Measurements from ENCODE around the gene RAX2.

RAX2 gene

DNA sequence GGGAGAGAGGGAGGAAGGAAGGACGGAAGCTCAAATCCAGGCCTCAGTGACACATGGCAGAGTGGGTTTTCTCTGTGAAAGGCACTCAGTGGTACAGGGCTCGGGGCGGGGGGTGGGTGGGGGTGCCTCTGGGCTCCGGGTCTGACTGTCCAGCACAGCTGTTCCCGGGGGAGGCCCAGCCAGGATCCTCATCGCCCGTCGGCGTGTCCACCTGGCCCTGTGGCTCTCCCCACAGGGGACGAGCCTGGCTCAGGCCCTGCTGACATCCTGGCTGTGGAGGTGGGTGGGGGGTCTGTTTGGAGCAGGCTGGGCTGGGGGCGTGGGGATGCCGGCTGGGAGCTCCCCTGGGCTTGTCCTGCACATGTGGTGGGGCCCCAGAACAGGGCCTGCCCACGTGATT is 32.4 kb upstream of the RAX2 start:
- Histone ChIP-seq H3K4me2 (ENCODE audit: low read length) (no peak overlapping the region), H4K12ac (ENCODE audit: low read depth, low read length) (no peak overlapping the region), H3K9ac (ENCODE audit: low read length) (no peak overlapping the region), H3K79me1 (ENCODE audit: low read length) (no peaks in the 10 kb centered on the region), H3K4me3 (ENCODE audit: low read depth, low read length) (no peak overlapping the region), H3K18ac (ENCODE audit: low read length) (no peak overlapping the region), H3K27ac (ENCODE audit: low read depth, low read length) (no peak overlapping the region), H2BK5ac (ENCODE audit: low read depth, low read length, poor library complexity) (no peak overlapping the region), H2AK5ac (ENCODE audit: low read length) (no peak overlapping the region), H3K79me2 (ENCODE audit: control insufficient read depth, insufficient read depth, low read length, poor library complexity) (no peaks in the 10 kb centered on the region), H3K27me3 (ENCODE audit: insufficient read depth, low read length) (peaks cover 12% of the 10 kb centered on the region), H2BK120ac (ENCODE audit: insufficient read depth, low read length, poor library complexity) (no peak overlapping the region), H3K23ac (ENCODE audit: low read length) (no peak overlapping the region), H3K4me1 (ENCODE audit: control insufficient read depth in 1 of 2, insufficient read depth in 2 of 2, low read length in 2 of 2) (no peaks in the 10 kb centered on the region), H4K91ac (ENCODE audit: low read depth, low read length) (no peak overlapping the region), H4K8ac (ENCODE audit: low read depth, low read length) (no peak overlapping the region), H3K9me3 (ENCODE audit: insufficient read depth, low read depth, low read length) (peaks cover 6% of the 10 kb centered on the region), H3K36me3 (ENCODE audit: control insufficient read depth in 1 of 2, insufficient read depth in 2 of 2, low read length in 2 of 2) (no peaks in the 10 kb centered on the region), H3K4ac (ENCODE audit: low read depth, low read length) (no peak overlapping the region), H3K14ac (ENCODE audit: low read length) (no peak overlapping the region), H2BK12ac (ENCODE audit: low read length) (no peak overlapping the region), H2AFZ (ENCODE audit: insufficient read depth, low read length, poor library complexity) (no peak overlapping the region)
- no peak for DNase-seq
- no CpG with 5 or more reads among the region's 13 CpGs for WGBS (ENCODE audit: extremely low coverage, insufficient coverage, insufficient read length)

DNA sequence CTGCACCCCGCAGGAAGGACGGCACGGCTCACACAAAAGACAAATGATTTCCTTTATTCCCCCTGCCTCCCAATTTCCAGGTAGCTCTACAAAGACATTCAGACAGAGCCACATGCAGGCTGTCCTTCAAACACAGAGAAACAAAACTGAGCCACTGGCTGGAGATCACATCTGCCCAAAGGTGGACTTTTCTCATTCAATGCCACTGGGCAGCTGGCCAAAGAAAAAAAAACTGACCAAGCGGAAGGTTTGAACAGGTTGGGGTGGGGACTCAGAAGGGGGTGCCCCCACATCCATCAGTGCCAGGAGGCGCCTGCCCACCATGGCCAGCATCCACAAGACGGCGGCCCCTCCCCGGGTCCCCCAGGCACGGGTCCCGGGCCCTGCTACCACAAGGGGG is 32.0 kb upstream of the RAX2 start:
- no peak overlapping the region for H4K12ac ChIP-seq (ENCODE audit: low read depth, low read length)
- H3K4me1 ChIP-seq (ENCODE audit: control insufficient read depth in 1 of 2, insufficient read depth in 2 of 2, low read length in 2 of 2) = no peaks in the 10 kb centered on the region
- WGBS (ENCODE audit: extremely low coverage, insufficient coverage, insufficient read length) = no CpG with 5 or more reads among the region's 10 CpGs
- no peak overlapping the region for H2BK120ac ChIP-seq (ENCODE audit: insufficient read depth, low read length, poor library complexity)
- no peak overlapping the region for H3K23ac ChIP-seq (ENCODE audit: low read length)
- no peaks in the 10 kb centered on the region for H3K79me2 ChIP-seq (ENCODE audit: control insufficient read depth, insufficient read depth, low read length, poor library complexity)
- no peak overlapping the region for H3K14ac ChIP-seq (ENCODE audit: low read length)
- H3K18ac ChIP-seq (ENCODE audit: low read length) = no peak overlapping the region
- no peak overlapping the region for H2AK5ac ChIP-seq (ENCODE audit: low read length)
- H2BK12ac ChIP-seq (ENCODE audit: low read length) = no peak overlapping the region
- H3K4ac ChIP-seq (ENCODE audit: low read depth, low read length) = no peak overlapping the region
- H2BK5ac ChIP-seq (ENCODE audit: low read depth, low read length, poor library complexity) = no peak overlapping the region
- no peak overlapping the region for H4K91ac ChIP-seq (ENCODE audit: low read depth, low read length)
- no peak overlapping the region for H3K4me3 ChIP-seq (ENCODE audit: low read depth, low read length)
- H3K36me3 ChIP-seq (ENCODE audit: control insufficient read depth in 1 of 2, insufficient read depth in 2 of 2, low read length in 2 of 2) = no peaks in the 10 kb centered on the region
- H3K9ac ChIP-seq (ENCODE audit: low read length) = no peak overlapping the region
- H3K9me3 ChIP-seq (ENCODE audit: insufficient read depth, low read depth, low read length) = peaks cover 6% of the 10 kb centered on the region
- no peak for DNase-seq
- no peak overlapping the region for H4K8ac ChIP-seq (ENCODE audit: low read depth, low read length)
- no peak overlapping the region for H3K4me2 ChIP-seq (ENCODE audit: low read length)
- no peaks in the 10 kb centered on the region for H3K79me1 ChIP-seq (ENCODE audit: low read length)
- peaks cover 12% of the 10 kb centered on the region for H3K27me3 ChIP-seq (ENCODE audit: insufficient read depth, low read length)
- no peak overlapping the region for H2AFZ ChIP-seq (ENCODE audit: insufficient read depth, low read length, poor library complexity)
- H3K27ac ChIP-seq (ENCODE audit: low read depth, low read length) = no peak overlapping the region

DNA sequence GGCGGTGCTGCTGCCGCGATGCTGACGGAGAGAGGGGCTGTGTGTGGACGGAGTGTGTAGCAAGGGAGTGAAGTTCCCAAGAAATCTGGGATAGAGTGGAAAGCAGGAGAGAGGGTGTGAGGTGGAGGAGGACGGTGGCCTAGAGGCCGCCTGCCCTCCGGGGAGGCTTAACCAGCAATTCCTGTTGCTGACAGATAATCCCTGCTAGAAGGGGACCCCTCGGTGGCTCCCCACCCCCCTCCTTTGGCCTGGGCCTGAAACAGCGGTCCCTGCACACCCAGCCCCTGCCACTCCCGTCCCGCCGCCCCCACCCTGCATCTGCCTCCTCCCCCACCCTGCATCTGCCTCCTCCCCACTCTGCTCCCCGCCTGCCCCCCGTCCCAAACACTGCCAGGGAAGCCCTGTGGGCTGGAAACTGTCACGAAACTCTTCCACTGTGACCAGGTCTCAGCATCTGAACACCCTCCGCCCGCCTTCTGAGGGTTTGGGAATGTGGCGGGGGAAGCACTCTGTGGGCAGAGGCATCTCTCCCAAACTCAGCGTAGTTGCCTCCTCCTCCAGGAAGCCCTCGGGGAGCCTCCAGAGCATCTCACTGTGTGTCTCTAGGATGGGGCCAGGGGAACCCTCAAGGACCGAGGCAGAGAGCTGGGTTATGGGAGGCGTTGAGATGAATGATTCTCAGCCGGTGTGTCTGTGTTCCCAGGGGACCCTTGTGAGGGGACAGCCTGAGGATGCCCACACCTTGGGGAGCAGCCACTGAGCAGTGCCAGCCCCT is 31.3 kb upstream of the RAX2 start:
- no peaks in the 10 kb centered on the region for H3K79me2 ChIP-seq (ENCODE audit: control insufficient read depth, insufficient read depth, low read length, poor library complexity)
- H2AFZ ChIP-seq (ENCODE audit: insufficient read depth, low read length, poor library complexity) = no peak overlapping the region
- H4K91ac ChIP-seq (ENCODE audit: low read depth, low read length) = no peak overlapping the region
- no peaks in the 10 kb centered on the region for H3K36me3 ChIP-seq (ENCODE audit: control insufficient read depth in 1 of 2, insufficient read depth in 2 of 2, low read length in 2 of 2)
- no peak for DNase-seq
- WGBS (ENCODE audit: extremely low coverage, insufficient coverage, insufficient read length) = no CpG with 5 or more reads among the region's 24 CpGs
- H3K23ac ChIP-seq (ENCODE audit: low read length) = no peak overlapping the region
- no peak overlapping the region for H3K4ac ChIP-seq (ENCODE audit: low read depth, low read length)
- peaks cover 12% of the 10 kb centered on the region for H3K27me3 ChIP-seq (ENCODE audit: insufficient read depth, low read length)
- H2AK5ac ChIP-seq (ENCODE audit: low read length) = no peak overlapping the region
- H3K18ac ChIP-seq (ENCODE audit: low read length) = no peak overlapping the region
- H4K8ac ChIP-seq (ENCODE audit: low read depth, low read length) = no peak overlapping the region
- H3K4me1 ChIP-seq (ENCODE audit: control insufficient read depth in 1 of 2, insufficient read depth in 2 of 2, low read length in 2 of 2) = no peaks in the 10 kb centered on the region
- no peak overlapping the region for H3K4me2 ChIP-seq (ENCODE audit: low read length)
- H3K14ac ChIP-seq (ENCODE audit: low read length) = no peak overlapping the region
- no peaks in the 10 kb centered on the region for H3K79me1 ChIP-seq (ENCODE audit: low read length)
- no peak overlapping the region for H2BK12ac ChIP-seq (ENCODE audit: low read length)
- no peak overlapping the region for H3K27ac ChIP-seq (ENCODE audit: low read depth, low read length)
- H4K12ac ChIP-seq (ENCODE audit: low read depth, low read length) = no peak overlapping the region
- no peak overlapping the region for H3K9ac ChIP-seq (ENCODE audit: low read length)
- no peak overlapping the region for H2BK5ac ChIP-seq (ENCODE audit: low read depth, low read length, poor library complexity)
- H3K4me3 ChIP-seq (ENCODE audit: low read depth, low read length) = no peak overlapping the region
- H2BK120ac ChIP-seq (ENCODE audit: insufficient read depth, low read length, poor library complexity) = no peak overlapping the region
- H3K9me3 ChIP-seq (ENCODE audit: insufficient read depth, low read depth, low read length) = peaks cover 6% of the 10 kb centered on the region

DNA sequence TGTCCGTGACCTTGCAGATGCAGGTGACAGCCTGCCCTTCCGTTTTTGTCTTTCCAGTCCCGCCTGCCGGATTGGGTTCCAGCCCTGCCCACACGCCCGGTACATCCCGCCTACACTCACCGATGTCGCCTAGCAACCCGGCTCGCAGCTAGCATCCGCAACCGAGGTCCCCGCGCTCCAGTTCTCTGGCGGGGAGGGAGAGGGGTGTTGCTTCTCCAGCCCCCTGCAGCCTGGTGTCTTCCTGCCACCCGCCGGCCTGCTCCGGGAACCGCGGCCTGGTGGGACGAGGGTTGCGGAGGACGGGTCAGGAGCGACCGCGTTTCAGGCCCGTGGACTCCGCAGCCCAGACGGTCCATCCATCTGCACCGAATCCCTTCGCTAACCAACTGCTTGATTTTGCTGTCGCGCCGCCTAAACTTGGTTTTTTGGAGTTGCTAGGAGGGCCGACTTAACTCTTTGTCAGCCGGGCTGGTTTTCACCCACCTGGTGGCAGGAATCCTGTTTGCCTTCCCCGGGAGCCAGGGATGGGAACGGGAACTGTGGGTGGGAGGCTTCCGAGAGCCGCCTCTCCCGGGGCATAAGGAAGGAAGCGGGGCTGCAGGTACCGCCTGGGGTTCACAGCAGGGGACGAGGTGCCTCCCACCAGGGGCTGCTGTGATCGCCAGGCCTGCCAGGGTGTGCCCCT is 29.5 kb upstream of the RAX2 start:
- no peak overlapping the region for H4K12ac ChIP-seq (ENCODE audit: low read depth, low read length)
- no peaks in the 10 kb centered on the region for H3K4me1 ChIP-seq (ENCODE audit: control insufficient read depth in 1 of 2, insufficient read depth in 2 of 2, low read length in 2 of 2)
- H3K36me3 ChIP-seq (ENCODE audit: control insufficient read depth in 1 of 2, insufficient read depth in 2 of 2, low read length in 2 of 2) = no peaks in the 10 kb centered on the region
- H3K4me3 ChIP-seq (ENCODE audit: low read depth, low read length) = peak overlapping the region; percentile 20
- no peaks in the 10 kb centered on the region for H3K9me3 ChIP-seq (ENCODE audit: insufficient read depth, low read depth, low read length)
- H3K23ac ChIP-seq (ENCODE audit: low read length) = no peak overlapping the region
- WGBS (ENCODE audit: extremely low coverage, insufficient coverage, insufficient read length) = no CpG with 5 or more reads among the region's 46 CpGs
- no peak overlapping the region for H3K14ac ChIP-seq (ENCODE audit: low read length)
- H2BK12ac ChIP-seq (ENCODE audit: low read length) = no peak overlapping the region
- H4K91ac ChIP-seq (ENCODE audit: low read depth, low read length) = no peak overlapping the region
- H2AK5ac ChIP-seq (ENCODE audit: low read length) = no peak overlapping the region
- H3K18ac ChIP-seq (ENCODE audit: low read length) = no peak overlapping the region
- H3K4ac ChIP-seq (ENCODE audit: low read depth, low read length) = no peak overlapping the region
- no peak overlapping the region for H3K9ac ChIP-seq (ENCODE audit: low read length)
- no peaks in the 10 kb centered on the region for H3K79me1 ChIP-seq (ENCODE audit: low read length)
- no peaks in the 10 kb centered on the region for H3K79me2 ChIP-seq (ENCODE audit: control insufficient read depth, insufficient read depth, low read length, poor library complexity)
- peak overlapping the region; percentile 23 for H3K4me2 ChIP-seq (ENCODE audit: low read length)
- H2AFZ ChIP-seq (ENCODE audit: insufficient read depth, low read length, poor library complexity) = no peak overlapping the region
- H3K27me3 ChIP-seq (ENCODE audit: insufficient read depth, low read length) = peaks cover 12% of the 10 kb centered on the region
- H2BK5ac ChIP-seq (ENCODE audit: low read depth, low read length, poor library complexity) = no peak overlapping the region
- no peak overlapping the region for H2BK120ac ChIP-seq (ENCODE audit: insufficient read depth, low read length, poor library complexity)
- peak in 1 of 2 donors; percentile 14 for DNase-seq
- H3K27ac ChIP-seq (ENCODE audit: low read depth, low read length) = no peak overlapping the region
- H4K8ac ChIP-seq (ENCODE audit: low read depth, low read length) = no peak overlapping the region

All from trophoblast cell (in vitro differentiated cells and primary cell).